Measurements from ENCODE around the gene ACVR1.

ACVR1 gene

GRCh38 chr2:157783245-157783644, 92.9 kb downstream of the ACVR1 start:
- Histone ChIP-seq H2BK15ac (ENCODE audit: low read length) (no peak overlapping the region), H3K27ac (replicated peaks; ENCODE audit: low read length) (no peak overlapping the region), H3K4me1 (ENCODE audit: control insufficient read depth in 2 of 2, insufficient read depth in 1 of 2, low read depth in 1 of 2, low read length in 2 of 2) (no peaks in the 10 kb centered on the region), H4K8ac (ENCODE audit: low read depth, low read length) (no peak overlapping the region), H3K27me3 (ENCODE audit: control insufficient read depth in 3 of 3, insufficient read depth in 3 of 3, low read depth in 1 of 3, low read length in 3 of 3) (no peaks in the 10 kb centered on the region), H3K36me3 (replicated peaks in 1 of 2; ENCODE audit: control insufficient read depth in 2 of 2, insufficient read depth in 2 of 2, low read length in 2 of 2) (peaks cover 4 to 9% of the 10 kb centered on the region in 2 donors), H3K9ac (ENCODE audit: low read depth, low read length, poor library complexity) (no peak overlapping the region), H3K79me1 (ENCODE audit: low read depth, low read length) (no peaks in the 10 kb centered on the region), H2BK12ac (ENCODE audit: low read length) (no peak overlapping the region), H3K14ac (ENCODE audit: low read length) (no peak overlapping the region), H2BK5ac (ENCODE audit: low read length) (no peak overlapping the region), H3K23ac (ENCODE audit: low read depth, low read length, poor library complexity) (no peak overlapping the region), H2BK120ac (ENCODE audit: low read depth, low read length) (no peak overlapping the region), H3K9me3 (replicated peaks in 1 of 2; ENCODE audit: control insufficient read depth in 2 of 2, insufficient read depth in 1 of 2, low read depth in 1 of 2, low read length in 2 of 2) (no peaks in the 10 kb centered on the region), H3K4me3 (ENCODE audit: low read length in 2 of 2) (no peak overlapping the region), H2AFZ (ENCODE audit: low read length) (no peak overlapping the region), H3K4me2 (ENCODE audit: insufficient read depth, low read length, poor library complexity, severe bottlenecking) (no peak overlapping the region), H3K4ac (ENCODE audit: low read length) (no peak overlapping the region), H3K18ac (ENCODE audit: low read length) (no peak overlapping the region), H2AK5ac (ENCODE audit: low read depth, low read length) (no peak overlapping the region), H4K91ac (ENCODE audit: low read depth, low read length, poor library complexity) (no peak overlapping the region)
- whole genome bisulfite sequencing, 2 donors (ENCODE audit: extremely low coverage in 2 of 2, insufficient read length in 2 of 2, insufficient replicate concordance in 1 of 2) = no CpG with 5 or more reads among the region's 2 CpGs
- DNase-seq (ENCODE audit: low spot score) = no peak

GRCh38 chr2:157782057-157782845, 93.9 kb downstream of the ACVR1 start:
- Histone ChIP-seq H2BK15ac (ENCODE audit: low read length) (no peak overlapping the region), H3K23ac (ENCODE audit: low read depth, low read length, poor library complexity) (no peak overlapping the region), H2AK5ac (ENCODE audit: low read depth, low read length) (no peak overlapping the region), H2AFZ (ENCODE audit: low read length) (no peak overlapping the region), H3K9me3 (replicated peaks in 1 of 2; ENCODE audit: control insufficient read depth in 2 of 2, insufficient read depth in 1 of 2, low read depth in 1 of 2, low read length in 2 of 2) (no peaks in the 10 kb centered on the region), H2BK5ac (ENCODE audit: low read length) (no peak overlapping the region), H3K27me3 (ENCODE audit: control insufficient read depth in 3 of 3, insufficient read depth in 3 of 3, low read depth in 1 of 3, low read length in 3 of 3) (no peaks in the 10 kb centered on the region), H2BK12ac (ENCODE audit: low read length) (no peak overlapping the region), H3K14ac (ENCODE audit: low read length) (no peak overlapping the region), H3K18ac (ENCODE audit: low read length) (no peak overlapping the region), H4K91ac (ENCODE audit: low read depth, low read length, poor library complexity) (no peak overlapping the region), H2BK120ac (ENCODE audit: low read depth, low read length) (no peak overlapping the region), H4K8ac (ENCODE audit: low read depth, low read length) (no peak overlapping the region), H3K4me3 (ENCODE audit: low read length in 2 of 2) (no peak overlapping the region), H3K4me1 (ENCODE audit: control insufficient read depth in 2 of 2, insufficient read depth in 1 of 2, low read depth in 1 of 2, low read length in 2 of 2) (no peaks in the 10 kb centered on the region), H3K79me1 (ENCODE audit: low read depth, low read length) (no peaks in the 10 kb centered on the region), H3K4ac (ENCODE audit: low read length) (no peak overlapping the region), H3K4me2 (ENCODE audit: insufficient read depth, low read length, poor library complexity, severe bottlenecking) (no peak overlapping the region), H3K27ac (replicated peaks; ENCODE audit: low read length) (no peak overlapping the region), H3K9ac (ENCODE audit: low read depth, low read length, poor library complexity) (no peak overlapping the region), H3K36me3 (replicated peaks in 1 of 2; ENCODE audit: control insufficient read depth in 2 of 2, insufficient read depth in 2 of 2, low read length in 2 of 2) (peaks cover 7 to 14% of the 10 kb centered on the region in 2 donors)
- WGBS, 2 donors (ENCODE audit: extremely low coverage in 2 of 2, insufficient read length in 2 of 2, insufficient replicate concordance in 1 of 2) = no CpG with 5 or more reads among the region's 4 CpGs
- DNase-seq (ENCODE audit: low spot score) = no peak

- Histone ChIP-seq H3K27ac (replicated peaks; ENCODE audit: low read length) (no peak overlapping the region), H3K4me1 (ENCODE audit: control insufficient read depth in 2 of 2, insufficient read depth in 1 of 2, low read depth in 1 of 2, low read length in 2 of 2) (no peaks in the 10 kb centered on the region), H3K36me3 (replicated peaks in 1 of 2; ENCODE audit: control insufficient read depth in 2 of 2, insufficient read depth in 2 of 2, low read length in 2 of 2) (peaks cover 7 to 20% of the 10 kb centered on the region in 2 donors), H3K23ac (ENCODE audit: low read depth, low read length, poor library complexity) (no peak overlapping the region), H3K9me3 (replicated peaks in 1 of 2; ENCODE audit: control insufficient read depth in 2 of 2, insufficient read depth in 1 of 2, low read depth in 1 of 2, low read length in 2 of 2) (no peaks in the 10 kb centered on the region), H2AK5ac (ENCODE audit: low read depth, low read length) (no peak overlapping the region), H3K9ac (ENCODE audit: low read depth, low read length, poor library complexity) (no peak overlapping the region), H3K4me3 (ENCODE audit: low read length in 2 of 2) (no peak overlapping the region), H2AFZ (ENCODE audit: low read length) (no peak overlapping the region), H3K79me1 (ENCODE audit: low read depth, low read length) (no peaks in the 10 kb centered on the region), H3K27me3 (ENCODE audit: control insufficient read depth in 3 of 3, insufficient read depth in 3 of 3, low read depth in 1 of 3, low read length in 3 of 3) (no peaks in the 10 kb centered on the region), H3K18ac (ENCODE audit: low read length) (no peak overlapping the region), H3K14ac (ENCODE audit: low read length) (no peak overlapping the region), H2BK15ac (ENCODE audit: low read length) (no peak overlapping the region), H3K4ac (ENCODE audit: low read length) (no peak overlapping the region), H2BK12ac (ENCODE audit: low read length) (no peak overlapping the region), H3K4me2 (ENCODE audit: insufficient read depth, low read length, poor library complexity, severe bottlenecking) (no peak overlapping the region), H4K91ac (ENCODE audit: low read depth, low read length, poor library complexity) (no peak overlapping the region), H2BK120ac (ENCODE audit: low read depth, low read length) (no peak overlapping the region), H2BK5ac (ENCODE audit: low read length) (no peak overlapping the region), H4K8ac (ENCODE audit: low read depth, low read length) (no peak overlapping the region)
- no peak for DNase-seq (ENCODE audit: low spot score)
- no CpG with 5 or more reads among the region's 9 CpGs for WGBS, 2 donors (ENCODE audit: extremely low coverage in 2 of 2, insufficient read length in 2 of 2, insufficient replicate concordance in 1 of 2)
Measured at GRCh38 chr2:157780211-157780610, 95.9 kb downstream of the ACVR1 start.

- Histone ChIP-seq H2BK120ac (ENCODE audit: low read depth, low read length) (no peak overlapping the region), H2AK5ac (ENCODE audit: low read depth, low read length) (no peak overlapping the region), H3K79me1 (ENCODE audit: low read depth, low read length) (no peaks in the 10 kb centered on the region), H3K27ac (replicated peaks; ENCODE audit: low read length) (no peak overlapping the region), H4K8ac (ENCODE audit: low read depth, low read length) (no peak overlapping the region), H3K4me2 (ENCODE audit: insufficient read depth, low read length, poor library complexity, severe bottlenecking) (no peak overlapping the region), H3K23ac (ENCODE audit: low read depth, low read length, poor library complexity) (no peak overlapping the region), H3K36me3 (replicated peaks in 1 of 2; ENCODE audit: control insufficient read depth in 2 of 2, insufficient read depth in 2 of 2, low read length in 2 of 2) (peaks cover 7 to 24% of the 10 kb centered on the region in 2 donors), H2AFZ (ENCODE audit: low read length) (no peak overlapping the region), H3K9me3 (replicated peaks in 1 of 2; ENCODE audit: control insufficient read depth in 2 of 2, insufficient read depth in 1 of 2, low read depth in 1 of 2, low read length in 2 of 2) (no peaks in the 10 kb centered on the region), H3K4me1 (ENCODE audit: control insufficient read depth in 2 of 2, insufficient read depth in 1 of 2, low read depth in 1 of 2, low read length in 2 of 2) (no peaks in the 10 kb centered on the region), H2BK15ac (ENCODE audit: low read length) (no peak overlapping the region), H2BK12ac (ENCODE audit: low read length) (no peak overlapping the region), H3K4ac (ENCODE audit: low read length) (no peak overlapping the region), H3K18ac (ENCODE audit: low read length) (no peak overlapping the region), H3K14ac (ENCODE audit: low read length) (no peak overlapping the region), H3K9ac (ENCODE audit: low read depth, low read length, poor library complexity) (no peak overlapping the region), H4K91ac (ENCODE audit: low read depth, low read length, poor library complexity) (no peak overlapping the region), H2BK5ac (ENCODE audit: low read length) (no peak overlapping the region), H3K27me3 (ENCODE audit: control insufficient read depth in 3 of 3, insufficient read depth in 3 of 3, low read depth in 1 of 3, low read length in 3 of 3) (no peaks in the 10 kb centered on the region), H3K4me3 (ENCODE audit: low read length in 2 of 2) (no peak overlapping the region)
- no CpG with 5 or more reads among the region's 2 CpGs for WGBS, 2 donors (ENCODE audit: extremely low coverage in 2 of 2, insufficient read length in 2 of 2, insufficient replicate concordance in 1 of 2)
- no peak for DNase-seq (ENCODE audit: low spot score)
Measured at GRCh38 chr2:157779794-157780193, 96.3 kb downstream of the ACVR1 start.
